Uterus (tissue), 4 donors: Measurements from ENCODE around the gene ENTPD7. TPM values are rescaled to one million over a fixed set of nuclear protein-coding genes. Genes with fewer than 3 reads are reported as not detected.
"Not testable (repeated sequence)": the region's sequence is repeated elsewhere in the genome, so short reads cannot be mapped to it uniquely, and the experiment has no call there.

Experiments used
- DNase-seq, 2 donors: peaks; one replicate each; pipeline ENCODE4 v3.0.0-alpha.2; 2019 to 2020
- H3K27ac ChIP-seq, 2 donors: fragments of 200-600 bp; sonication (generic); 1 replicate in 1 of 2; 2 replicates in 1 of 2; pipeline ENCODE4 v1.5.1; 2016 to 2018
- H3K27me3 ChIP-seq, 2 donors: fragments of 200-600 bp; sonication (generic); one replicate each; pipeline ENCODE4 v1.5.1; 2018 to 2019; ENCODE audit warnings: control low read depth in 1 of 2
- H3K36me3 ChIP-seq, 2 donors: fragments of 200-600 bp; sonication (generic); one replicate each; pipeline ENCODE4 v1.5.1; 2019; ENCODE audit warnings: control low read depth in 1 of 2
- H3K4me1 ChIP-seq, 2 donors: fragments of 200-600 bp; sonication (generic); one replicate each; pipeline ENCODE4 v1.5.1; 2018 to 2019; ENCODE audit warnings: control low read depth in 1 of 2
- H3K4me3 ChIP-seq, 2 donors: fragments of 200-600 bp; sonication (generic); 1 replicate in 1 of 2; 2 replicates in 1 of 2; pipeline ENCODE4 v1.5.1; 2018 to 2019; ENCODE audit warnings: mild to moderate bottlenecking in 1 of 2
- H3K9me3 ChIP-seq, 2 donors: fragments of 200-600 bp; sonication (generic); one replicate each; pipeline ENCODE4 v1.5.1; 2019; ENCODE audit warnings: control low read depth in 1 of 2
- POLR2A ChIP-seq, 2 donors: fragments of 450-650 bp; IDR thresholded peaks; one replicate each; pipeline ENCODE4 v1.6.1; 2016; ENCODE audit warnings: antibody characterized with exemption in 2 of 2, mild to moderate bottlenecking in 1 of 2, moderate library complexity in 1 of 2
- intact Hi-C: fragments of 100-400 bp; cut with DNase I; formaldehyde crosslinking; loops from one replicate; pipeline ENCODE4 v1.15.1; 2023; ENCODE audit warnings: low total_unique reads
- total RNA-seq, 4 donors: library from RNA; depleted of rRNA in 3 of 4; stranded (reverse); fragments of >200 nt in 3 of 4; gene quantifications; one replicate each; pipeline versions ENCODE4 v1.1.0 to v1.2.4, GENCODE V29; 2014 to 2023
- TF ChIP-seq, protein P1 (sequence below), 4 experiments: fragments of 200-600 bp in 2 of 4; fragments of 450-650 bp in 2 of 4; sonication (generic) in 2 of 4; IDR thresholded peaks; one replicate each; pipeline ENCODE4 v1.5.1; 2016 to 2019; ENCODE audit warnings: antibody characterized with exemption in 4 of 4, mild to moderate bottlenecking in 2 of 4, moderate library complexity in 1 of 4
- donor health status: DM: yes; HTN: yes; CAD: no.

The ENTPD7 gene
- total RNA-seq, 4 donors from 2014 or later = 0.26 to 25.2 (median 5.0) TPM

DNA sequence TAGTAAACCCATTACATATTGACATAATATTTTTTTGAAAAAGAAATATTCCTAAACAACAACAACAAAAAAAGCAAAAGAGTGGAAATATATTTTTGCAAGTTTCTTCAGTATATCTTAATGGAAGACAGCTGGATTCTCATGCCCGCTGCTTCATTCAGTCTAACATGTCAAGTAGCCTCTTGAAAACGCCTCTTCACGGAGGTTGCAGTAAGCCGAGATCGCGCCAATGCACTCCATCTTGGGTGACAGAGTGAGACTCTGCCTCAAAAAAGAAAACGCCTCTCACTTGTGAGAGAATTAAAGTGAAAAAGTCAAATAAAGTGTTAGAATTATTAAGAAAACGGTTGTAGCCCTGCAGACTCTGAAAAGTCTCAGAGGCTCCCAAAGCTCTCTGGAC, 74.1 kb downstream of the ENTPD7 start:
- H3K4me3 ChIP-seq = peak overlapping the region in 1 of 2 donors; percentile 90
- no peak overlapping the region for H3K27ac ChIP-seq
- no peaks in the 10 kb centered on the region for H3K9me3 ChIP-seq
- no peak for DNase-seq
- H3K27me3 ChIP-seq = no peaks in the 10 kb centered on the region
- peaks cover 0 to 6% of the 10 kb centered on the region in 2 donors for H3K4me1 ChIP-seq
- no peak for TF ChIP-seq POLR2A (IDR thresholded peaks at IDR 0.05)
- TF ChIP-seq, protein P1, sequence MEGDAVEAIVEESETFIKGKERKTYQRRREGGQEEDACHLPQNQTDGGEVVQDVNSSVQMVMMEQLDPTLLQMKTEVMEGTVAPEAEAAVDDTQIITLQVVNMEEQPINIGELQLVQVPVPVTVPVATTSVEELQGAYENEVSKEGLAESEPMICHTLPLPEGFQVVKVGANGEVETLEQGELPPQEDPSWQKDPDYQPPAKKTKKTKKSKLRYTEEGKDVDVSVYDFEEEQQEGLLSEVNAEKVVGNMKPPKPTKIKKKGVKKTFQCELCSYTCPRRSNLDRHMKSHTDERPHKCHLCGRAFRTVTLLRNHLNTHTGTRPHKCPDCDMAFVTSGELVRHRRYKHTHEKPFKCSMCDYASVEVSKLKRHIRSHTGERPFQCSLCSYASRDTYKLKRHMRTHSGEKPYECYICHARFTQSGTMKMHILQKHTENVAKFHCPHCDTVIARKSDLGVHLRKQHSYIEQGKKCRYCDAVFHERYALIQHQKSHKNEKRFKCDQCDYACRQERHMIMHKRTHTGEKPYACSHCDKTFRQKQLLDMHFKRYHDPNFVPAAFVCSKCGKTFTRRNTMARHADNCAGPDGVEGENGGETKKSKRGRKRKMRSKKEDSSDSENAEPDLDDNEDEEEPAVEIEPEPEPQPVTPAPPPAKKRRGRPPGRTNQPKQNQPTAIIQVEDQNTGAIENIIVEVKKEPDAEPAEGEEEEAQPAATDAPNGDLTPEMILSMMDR (IDR thresholded peaks at IDR 0.05) = no peak
- no peaks in the 10 kb centered on the region for H3K36me3 ChIP-seq
- intact Hi-C loops = no loop called here

DNA sequence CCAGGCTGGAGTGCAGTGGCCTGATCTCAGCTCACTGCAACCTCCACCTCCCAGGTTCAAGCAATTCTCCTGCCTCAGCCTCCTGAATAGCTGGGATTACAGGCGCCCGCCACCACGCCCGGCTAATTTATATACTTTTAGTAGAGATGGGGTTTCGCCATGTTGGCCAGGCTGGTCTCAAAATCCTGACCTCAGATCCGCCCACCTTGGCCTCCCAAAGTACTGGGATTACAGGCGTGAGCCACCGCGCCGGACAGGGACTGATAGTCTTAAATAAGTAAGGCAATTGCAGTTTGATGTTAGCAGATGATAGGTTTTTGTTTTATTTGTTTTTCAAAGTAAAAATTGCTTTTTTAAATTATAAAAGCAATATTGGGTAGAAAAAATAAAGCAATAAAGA, 74.8 kb downstream of the ENTPD7 start:
- H3K9me3 ChIP-seq, H3K27ac ChIP-seq, H3K36me3 ChIP-seq, H3K27me3 ChIP-seq, H3K4me3 ChIP-seq, DNase-seq, H3K4me1 ChIP-seq, intact Hi-C loops: not testable (repeated sequence)

DNA sequence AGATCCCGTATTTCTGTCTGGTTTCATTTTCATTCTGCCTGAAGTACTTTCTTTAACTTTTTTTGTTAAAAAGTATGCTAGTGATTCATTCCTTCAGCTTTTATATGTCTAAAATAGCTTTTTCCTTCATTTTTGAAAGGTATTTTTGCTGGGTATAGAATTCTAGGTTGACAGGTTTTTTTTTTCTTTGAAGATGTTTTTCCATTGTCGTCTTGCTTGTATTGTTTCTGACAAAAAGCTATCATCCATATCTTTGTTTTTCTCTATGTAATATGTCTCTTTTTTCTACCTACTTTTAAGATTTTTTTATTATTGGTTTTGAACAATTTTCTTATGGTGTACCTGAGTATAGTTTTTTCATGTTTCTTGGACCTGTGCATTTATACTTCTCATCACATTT, 81.0 kb downstream of the ENTPD7 start:
- H3K4me3 ChIP-seq = no peak overlapping the region
- H3K27ac ChIP-seq = no peak overlapping the region
- no peaks in the 10 kb centered on the region for H3K4me1 ChIP-seq
- TF ChIP-seq, protein P1 (IDR thresholded peaks at IDR 0.05) = no peak
- TF ChIP-seq POLR2A (IDR thresholded peaks at IDR 0.05) = no peak
- H3K27me3 ChIP-seq = no peaks in the 10 kb centered on the region
- no peaks in the 10 kb centered on the region for H3K36me3 ChIP-seq
- no peak for DNase-seq
- intact Hi-C loops = no loop called here
- peaks cover 0 to 7% of the 10 kb centered on the region in 2 donors for H3K9me3 ChIP-seq

DNA sequence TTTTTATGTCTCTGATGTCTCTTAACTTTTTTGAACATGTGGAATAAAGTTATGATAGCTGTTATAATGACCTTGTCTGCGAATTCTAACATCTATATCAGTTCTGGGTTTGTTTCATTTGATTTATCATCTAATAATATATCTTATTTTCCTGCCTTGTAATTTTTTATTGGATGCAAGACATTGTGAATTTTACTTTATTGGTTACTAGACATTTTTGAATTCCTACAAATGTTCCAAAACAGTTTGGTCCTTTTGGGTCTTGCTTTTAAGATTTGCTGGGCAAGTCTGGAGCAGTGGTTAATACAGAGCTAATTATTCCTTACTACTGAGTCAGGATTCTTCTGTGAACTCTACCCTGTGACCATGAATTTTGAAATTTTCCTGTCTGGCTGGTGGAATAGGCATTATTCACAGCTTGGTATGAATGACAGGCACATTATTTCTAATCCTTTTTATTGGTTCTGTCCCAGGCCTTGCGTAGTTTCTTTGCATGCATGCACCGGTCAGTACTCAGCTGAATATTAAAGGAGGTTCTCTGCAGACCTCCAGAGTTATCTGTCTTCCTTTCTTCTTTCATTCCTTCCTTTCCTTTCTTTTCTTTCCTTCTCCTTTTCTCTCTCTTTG, 81.7 kb downstream of the ENTPD7 start:
- TF ChIP-seq, protein P1 (IDR thresholded peaks at IDR 0.05) = no peak
- no peak for TF ChIP-seq POLR2A (IDR thresholded peaks at IDR 0.05)
- intact Hi-C loops = no loop called here

DNA sequence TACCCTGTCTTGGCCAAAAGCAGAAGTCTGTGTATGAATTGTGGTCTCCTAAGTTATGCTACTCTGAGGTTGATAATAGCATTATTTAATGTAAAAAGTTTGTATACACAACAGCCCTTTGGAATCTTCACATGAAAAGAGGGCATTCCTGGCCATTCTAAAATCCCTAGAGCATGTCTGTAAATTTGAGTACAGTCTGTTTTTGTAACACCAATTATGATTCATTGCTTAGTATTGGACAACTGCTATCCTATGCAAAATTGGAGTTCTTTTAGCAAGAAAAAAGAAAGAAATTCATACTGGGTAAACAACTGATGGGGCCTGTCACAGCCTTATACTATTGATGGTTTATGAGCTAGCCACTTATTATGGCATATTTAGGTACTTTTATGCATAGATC, 82.9 kb downstream of the ENTPD7 start:
- Histone ChIP-seq H3K4me3 (no peak overlapping the region), H3K36me3 (no peaks in the 10 kb centered on the region), H3K27me3 (no peaks in the 10 kb centered on the region), H3K9me3 (peaks cover 0 to 7% of the 10 kb centered on the region in 2 donors), H3K27ac (no peak overlapping the region), H3K4me1 (no peaks in the 10 kb centered on the region)
- intact Hi-C loops = no loop called here
- no peak for DNase-seq
- TF ChIP-seq, protein P1 (IDR thresholded peaks at IDR 0.05) = no peak
- no peak for TF ChIP-seq POLR2A (IDR thresholded peaks at IDR 0.05)

More for the DNA sequence above, 81.7 kb downstream of the ENTPD7 start:
- Histone ChIP-seq H3K4me1 (no peaks in the 10 kb centered on the region), H3K27ac (no peak overlapping the region), H3K36me3 (no peaks in the 10 kb centered on the region), H3K4me3 (no peak overlapping the region), H3K9me3 (peaks cover 0 to 7% of the 10 kb centered on the region in 2 donors), H3K27me3 (no peaks in the 10 kb centered on the region)
- DNase-seq = no peak

DNA sequence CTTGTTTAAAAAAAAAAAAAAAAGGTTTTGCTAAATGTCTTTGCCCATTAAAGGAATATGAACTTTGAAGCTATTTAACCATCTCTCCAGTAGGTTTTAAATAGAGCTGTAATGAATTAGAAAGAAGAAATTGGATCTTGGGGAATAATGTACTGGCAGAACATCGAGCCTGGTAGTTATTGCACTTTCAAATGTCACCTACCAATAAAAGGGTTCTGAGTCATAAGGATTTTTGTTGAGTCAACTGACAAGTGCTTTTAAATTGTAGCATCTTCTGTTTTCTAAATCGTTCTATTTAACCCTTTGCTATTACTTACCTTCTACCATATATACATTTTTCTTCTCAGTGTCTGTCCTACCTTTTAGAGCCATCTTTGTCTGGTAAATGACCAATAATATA, 83.4 kb downstream of the ENTPD7 start:
- Histone ChIP-seq H3K36me3 (no peaks in the 10 kb centered on the region), H3K9me3 (peaks cover 0 to 7% of the 10 kb centered on the region in 2 donors), H3K27me3 (no peaks in the 10 kb centered on the region), H3K4me1 (no peaks in the 10 kb centered on the region), H3K27ac (no peak overlapping the region), H3K4me3 (no peak overlapping the region)
- TF ChIP-seq, protein P1 (IDR thresholded peaks at IDR 0.05) = no peak
- TF ChIP-seq POLR2A (IDR thresholded peaks at IDR 0.05) = no peak
- intact Hi-C loops = no loop called here
- no peak for DNase-seq
